GM13977 (cell line): ENCODE measurements around the gene MEAK7.

Source experiments
- DNase-seq: peaks from one replicate; pipeline ENCODE4 v3.0.0; 2012; ENCODE audit warnings: low spot score
- in situ Hi-C: fragments of 300-500 bp; cut with MboI; formaldehyde crosslinking; loops from one replicate; pipeline ENCODE4 v1.12.0; 2022; ENCODE audit warnings: low sequenced_read_pairs, low pct_unique_long_range_greater_than_20kb, mixed read lengths, inconsistent platforms; ENCODE audit not compliant: unreplicated experiment
- TF ChIP-seq, protein P1 (sequence below): IDR thresholded peaks from 2 replicates; pipeline ENCODE4 v1.5.1; 2012; ENCODE audit warnings: mild to moderate bottlenecking, control low read depth; ENCODE audit not compliant: insufficient read depth; ENCODE audit errors: extremely low read depth, missing control alignments

Gene MEAK7, protein sequence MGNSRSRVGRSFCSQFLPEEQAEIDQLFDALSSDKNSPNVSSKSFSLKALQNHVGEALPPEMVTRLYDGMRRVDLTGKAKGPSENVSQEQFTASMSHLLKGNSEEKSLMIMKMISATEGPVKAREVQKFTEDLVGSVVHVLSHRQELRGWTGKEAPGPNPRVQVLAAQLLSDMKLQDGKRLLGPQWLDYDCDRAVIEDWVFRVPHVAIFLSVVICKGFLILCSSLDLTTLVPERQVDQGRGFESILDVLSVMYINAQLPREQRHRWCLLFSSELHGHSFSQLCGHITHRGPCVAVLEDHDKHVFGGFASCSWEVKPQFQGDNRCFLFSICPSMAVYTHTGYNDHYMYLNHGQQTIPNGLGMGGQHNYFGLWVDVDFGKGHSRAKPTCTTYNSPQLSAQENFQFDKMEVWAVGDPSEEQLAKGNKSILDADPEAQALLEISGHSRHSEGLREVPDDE

DNA sequence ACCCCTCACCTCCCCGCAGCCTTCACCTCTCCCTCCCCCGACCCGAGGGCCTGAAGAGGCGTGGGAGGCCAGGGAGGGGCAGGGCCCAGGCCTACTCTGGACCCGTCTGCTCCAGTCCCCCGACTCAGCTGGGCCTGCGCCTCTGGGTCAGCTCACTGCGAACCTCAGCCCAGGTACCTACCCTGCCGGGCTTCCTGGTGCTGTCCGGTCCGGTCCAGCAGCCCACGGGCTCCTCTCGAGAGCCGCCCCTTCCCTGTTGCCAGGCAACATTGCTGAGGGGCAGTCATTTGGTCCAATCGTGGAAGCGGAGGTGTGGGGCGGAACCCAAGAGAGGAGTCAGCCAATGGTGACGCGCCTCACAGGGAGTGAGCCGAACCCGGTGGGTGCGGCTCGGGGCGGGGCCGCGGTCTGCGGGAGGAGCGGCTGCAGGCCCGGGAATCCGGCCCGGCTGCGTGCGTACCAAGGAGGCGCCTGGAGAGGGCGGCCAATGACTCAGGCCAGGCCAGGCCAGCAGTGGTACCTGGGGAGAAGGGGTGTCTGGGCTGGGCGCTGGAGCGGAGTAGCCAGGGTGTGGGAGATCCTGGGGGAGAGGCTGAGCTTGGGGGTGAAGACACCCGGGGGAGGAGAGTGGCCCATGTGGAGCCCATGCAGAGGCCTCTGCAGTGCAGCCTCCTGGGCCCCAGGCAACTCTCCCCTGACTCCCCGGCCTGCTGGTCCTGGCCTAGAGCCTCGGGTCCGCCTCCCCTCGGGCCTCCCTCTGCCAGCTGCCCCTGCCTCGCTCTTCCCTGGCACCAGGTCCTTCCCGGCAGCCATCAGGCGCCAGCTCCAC, at the start of gene MEAK7:
Gene MEAK7, minus strand, starts transcription at position 240 of the 829 bp plus-strand sequence. CDS start 6,573 bp downstream, outside the sequence.
- TF ChIP-seq, protein P1, sequence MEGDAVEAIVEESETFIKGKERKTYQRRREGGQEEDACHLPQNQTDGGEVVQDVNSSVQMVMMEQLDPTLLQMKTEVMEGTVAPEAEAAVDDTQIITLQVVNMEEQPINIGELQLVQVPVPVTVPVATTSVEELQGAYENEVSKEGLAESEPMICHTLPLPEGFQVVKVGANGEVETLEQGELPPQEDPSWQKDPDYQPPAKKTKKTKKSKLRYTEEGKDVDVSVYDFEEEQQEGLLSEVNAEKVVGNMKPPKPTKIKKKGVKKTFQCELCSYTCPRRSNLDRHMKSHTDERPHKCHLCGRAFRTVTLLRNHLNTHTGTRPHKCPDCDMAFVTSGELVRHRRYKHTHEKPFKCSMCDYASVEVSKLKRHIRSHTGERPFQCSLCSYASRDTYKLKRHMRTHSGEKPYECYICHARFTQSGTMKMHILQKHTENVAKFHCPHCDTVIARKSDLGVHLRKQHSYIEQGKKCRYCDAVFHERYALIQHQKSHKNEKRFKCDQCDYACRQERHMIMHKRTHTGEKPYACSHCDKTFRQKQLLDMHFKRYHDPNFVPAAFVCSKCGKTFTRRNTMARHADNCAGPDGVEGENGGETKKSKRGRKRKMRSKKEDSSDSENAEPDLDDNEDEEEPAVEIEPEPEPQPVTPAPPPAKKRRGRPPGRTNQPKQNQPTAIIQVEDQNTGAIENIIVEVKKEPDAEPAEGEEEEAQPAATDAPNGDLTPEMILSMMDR = peak; percentile 12
- peak; percentile 97 for DNase-seq
- in situ Hi-C loops = loop anchor here (5.0 to 25.0 kb wide), 2 partner anchors 223 to 458 kb away; no protein-coding TSS in a partner anchor

DNA sequence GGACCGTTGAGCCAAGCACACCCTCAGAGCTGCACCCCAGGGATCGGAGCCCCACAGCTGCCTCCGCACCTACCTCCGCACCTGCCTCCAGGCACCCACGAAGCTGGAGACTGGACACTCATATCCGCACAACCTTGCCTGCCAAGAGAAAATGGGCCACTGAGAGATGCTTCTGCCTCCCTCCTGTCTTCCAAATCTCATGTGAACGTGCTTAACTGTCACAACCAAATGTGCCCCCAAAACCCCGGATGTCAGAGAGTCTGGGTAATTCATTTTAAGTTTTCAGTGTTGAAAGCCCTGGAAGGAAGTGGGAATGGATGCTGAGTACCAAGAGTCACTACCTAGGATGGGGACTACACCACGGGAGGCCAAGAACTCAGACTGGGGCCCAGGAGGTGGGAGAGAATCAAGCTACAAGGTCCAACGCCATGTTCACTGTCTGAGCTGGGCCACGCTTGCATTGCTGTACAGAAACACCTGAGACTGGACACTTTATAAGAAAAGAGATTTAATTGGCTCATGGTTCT, 49.5 kb upstream of the MEAK7 start:
- no peak for DNase-seq
- TF ChIP-seq, protein P1 = no peak
- in situ Hi-C loops = no loop called here

DNA sequence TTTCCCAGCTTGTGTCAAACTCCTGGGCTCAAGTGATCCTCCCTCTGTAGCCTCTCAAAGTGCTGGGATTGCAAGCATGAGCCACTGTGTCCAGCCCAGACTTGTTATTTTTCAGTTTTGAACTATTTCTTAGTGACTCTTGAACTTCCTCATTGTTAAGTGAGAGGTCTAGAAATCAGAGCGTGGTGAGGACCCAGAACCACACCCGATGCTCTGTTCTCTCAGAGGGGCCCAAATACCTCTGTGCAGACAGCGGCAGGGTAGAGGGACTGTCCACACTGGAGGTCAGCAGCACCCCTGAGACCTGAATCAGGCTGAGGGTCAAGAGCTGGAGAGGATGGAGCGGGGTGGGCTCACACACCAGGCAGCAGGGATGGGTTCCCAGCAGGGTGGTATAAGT, 47.7 kb upstream of the MEAK7 start:
- no peak for DNase-seq
- TF ChIP-seq, protein P1 = no peak
- in situ Hi-C loops = no loop called here

DNA sequence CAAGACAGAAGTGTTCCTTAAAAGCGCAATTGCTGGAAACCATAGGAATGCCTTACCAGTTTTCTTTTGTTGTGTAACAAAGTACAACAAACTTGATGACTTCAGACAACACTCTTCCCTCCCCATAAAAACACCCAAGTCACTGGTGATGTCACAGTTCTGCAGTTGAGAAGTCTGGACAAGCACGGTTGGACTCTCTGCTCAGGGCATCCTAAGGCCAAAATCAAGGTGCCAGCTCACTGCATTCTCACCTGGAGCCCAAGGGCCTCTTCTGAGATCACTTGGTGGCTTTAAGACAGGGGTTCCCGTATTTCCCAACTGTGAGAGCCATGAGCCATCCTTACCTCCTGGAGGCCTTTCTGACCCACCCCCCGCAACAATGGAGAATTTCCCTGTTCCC, 45.6 kb upstream of the MEAK7 start:
- in situ Hi-C loops = no loop called here
- TF ChIP-seq, protein P1 = no peak
- DNase-seq = no peak

DNA sequence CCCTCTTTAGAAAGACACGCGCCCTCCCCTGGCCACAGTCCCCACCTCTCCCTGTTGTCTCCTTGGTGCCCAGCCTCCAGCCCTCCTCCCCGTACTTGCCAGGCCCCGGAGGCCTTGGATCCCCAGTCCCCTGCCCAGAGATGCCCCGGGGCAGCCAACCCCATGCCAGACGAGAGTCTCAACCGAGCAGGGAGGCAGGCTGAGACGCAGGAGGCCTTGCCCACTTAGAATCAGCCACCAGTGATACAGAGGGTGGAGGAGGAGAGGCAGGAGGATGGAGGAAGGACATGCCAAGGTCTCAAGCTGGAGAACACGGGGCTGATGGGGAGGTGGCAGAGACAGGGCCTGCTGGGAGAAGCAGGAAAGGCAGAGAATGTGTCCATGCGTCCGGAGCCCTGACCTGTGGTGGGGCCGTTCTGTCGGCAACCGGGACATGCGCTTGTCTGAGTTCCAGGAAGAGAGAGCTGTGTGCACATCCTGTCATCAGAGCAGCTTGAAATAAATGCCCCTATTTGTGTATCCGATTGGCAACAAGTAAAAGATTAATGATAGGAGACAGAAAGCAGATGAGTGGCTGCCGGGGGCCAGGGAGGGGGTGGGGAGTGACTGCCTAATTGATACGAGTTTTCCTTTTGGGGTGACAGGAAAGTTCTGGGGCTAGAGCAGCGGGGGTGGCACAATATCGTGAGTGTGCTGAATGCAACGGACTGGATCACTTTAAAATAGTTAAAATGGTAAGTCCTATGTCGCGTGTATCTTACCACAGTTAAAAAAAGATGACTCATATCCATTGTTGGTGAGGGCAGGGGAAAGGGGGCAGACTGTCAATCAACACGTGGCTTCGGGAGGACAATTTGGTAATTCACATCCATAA, 44.7 kb upstream of the MEAK7 start:
- TF ChIP-seq, protein P1 = no peak
- no peak for DNase-seq
- in situ Hi-C loops = no loop called here
